Measurements from ENCODE around the gene KIRREL2.
"Not testable (repeated sequence)": the region's sequence is repeated elsewhere in the genome, so short reads cannot be mapped to it uniquely, and the experiment has no call there.

Gene KIRREL2

DNA sequence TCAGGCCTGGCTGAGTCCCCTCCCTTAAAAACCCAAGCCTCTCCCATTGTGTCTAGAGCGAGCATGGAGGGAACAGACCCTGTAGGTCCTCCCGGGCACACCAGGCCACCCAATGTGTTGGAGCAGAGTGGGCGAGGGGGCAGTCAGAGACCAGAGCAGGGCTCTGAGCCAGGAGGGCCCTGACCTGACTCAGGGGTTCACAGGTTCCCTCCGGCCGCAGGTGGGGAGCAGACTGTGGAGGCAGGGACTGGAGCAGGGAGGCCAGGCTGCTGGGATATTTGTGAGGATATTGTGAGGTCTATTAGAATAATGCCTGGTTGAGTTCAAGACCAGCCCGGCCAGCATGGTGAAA is 52.9 kb downstream of the KIRREL2 start:
- Mint-ChIP-seq H3K27ac (no peak overlapping the region), H3K4me1 (peaks cover 32% of the 10 kb centered on the region), H3K4me3 (no peak overlapping the region), H3K27me3 (no peaks in the 10 kb centered on the region), H3K36me3 (no peaks in the 10 kb centered on the region), H3K9me3 (no peaks in the 10 kb centered on the region)

DNA sequence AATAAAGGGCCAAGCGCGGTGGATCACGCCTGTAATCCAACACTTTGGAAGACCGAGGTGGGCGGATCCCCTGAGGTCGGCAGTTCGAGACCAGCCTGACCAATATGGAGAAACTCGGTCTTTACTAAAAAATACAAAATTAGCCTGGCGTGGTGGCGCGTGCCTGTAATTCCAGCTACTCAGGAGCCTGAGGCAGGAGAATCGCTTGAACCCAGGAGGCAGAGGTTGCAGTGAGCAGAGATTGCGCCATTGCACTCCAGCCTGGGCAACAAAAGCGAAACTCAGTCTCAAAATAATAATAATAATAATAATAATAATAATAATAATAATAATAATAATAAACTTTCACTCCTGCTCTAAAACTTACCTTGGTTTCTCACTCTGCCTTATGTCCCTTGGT is 53.6 kb downstream of the KIRREL2 start:
- not testable (repeated sequence) for H3K36me3 Mint-ChIP-seq, H3K27me3 Mint-ChIP-seq, H3K4me3 Mint-ChIP-seq, H3K9me3 Mint-ChIP-seq, H3K27ac Mint-ChIP-seq
- peaks cover 26% of the 10 kb centered on the region for H3K4me1 Mint-ChIP-seq

DNA sequence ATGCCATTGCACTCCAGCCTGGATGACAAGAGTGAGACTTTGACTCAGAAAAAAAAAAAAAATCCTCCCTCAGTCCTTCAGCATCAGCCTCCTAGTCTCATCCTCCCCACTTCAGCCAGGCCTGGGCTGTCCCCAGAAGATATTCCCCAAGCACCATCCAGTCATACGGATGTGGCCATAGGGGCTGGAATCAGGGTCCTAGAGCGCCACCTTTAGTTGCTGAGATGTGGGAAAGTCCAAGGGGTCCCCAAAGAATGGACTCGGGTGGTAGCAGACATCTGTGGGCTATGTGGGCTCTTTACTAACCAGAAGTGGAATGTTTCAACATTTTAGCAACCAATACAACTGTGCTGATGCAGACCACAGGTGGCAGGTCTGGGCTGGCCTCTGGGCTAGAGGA is 54.5 kb downstream of the KIRREL2 start:
- peaks cover 26% of the 10 kb centered on the region for H3K4me1 Mint-ChIP-seq
- H3K27ac Mint-ChIP-seq, result peak overlapping the region; percentile 70
- no peaks in the 10 kb centered on the region for H3K27me3 Mint-ChIP-seq

DNA sequence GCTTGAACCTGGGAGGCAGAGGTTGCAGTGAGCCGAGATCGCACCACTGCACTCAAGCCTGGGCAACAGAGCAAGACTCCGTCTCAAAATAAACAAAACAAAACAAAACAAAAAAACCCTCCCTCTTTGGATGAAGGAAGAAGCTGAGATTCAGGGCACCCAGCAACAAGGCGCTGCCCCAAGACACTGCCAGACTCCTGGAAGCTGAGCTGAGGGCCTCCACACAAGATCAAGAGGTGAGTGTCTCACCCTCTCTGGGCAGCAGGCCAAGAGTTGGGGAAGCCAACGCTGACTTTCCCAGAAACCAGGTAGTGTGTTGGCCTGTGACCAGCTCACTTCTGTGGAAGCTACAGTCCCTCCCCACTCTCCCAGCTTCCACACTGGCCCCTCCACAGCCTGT is 55.1 kb downstream of the KIRREL2 start:
- Mint-ChIP-seq H3K9me3 (no peaks in the 10 kb centered on the region), H3K27me3 (no peaks in the 10 kb centered on the region), H3K4me3 (no peak overlapping the region), H3K27ac (no peak overlapping the region), H3K36me3 (no peaks in the 10 kb centered on the region), H3K4me1 (peaks cover 25% of the 10 kb centered on the region)

More for the DNA sequence above, 54.5 kb downstream of the KIRREL2 start:
- no peaks in the 10 kb centered on the region for H3K36me3 Mint-ChIP-seq
- no peak overlapping the region for H3K4me3 Mint-ChIP-seq
- H3K9me3 Mint-ChIP-seq, result no peaks in the 10 kb centered on the region

DNA sequence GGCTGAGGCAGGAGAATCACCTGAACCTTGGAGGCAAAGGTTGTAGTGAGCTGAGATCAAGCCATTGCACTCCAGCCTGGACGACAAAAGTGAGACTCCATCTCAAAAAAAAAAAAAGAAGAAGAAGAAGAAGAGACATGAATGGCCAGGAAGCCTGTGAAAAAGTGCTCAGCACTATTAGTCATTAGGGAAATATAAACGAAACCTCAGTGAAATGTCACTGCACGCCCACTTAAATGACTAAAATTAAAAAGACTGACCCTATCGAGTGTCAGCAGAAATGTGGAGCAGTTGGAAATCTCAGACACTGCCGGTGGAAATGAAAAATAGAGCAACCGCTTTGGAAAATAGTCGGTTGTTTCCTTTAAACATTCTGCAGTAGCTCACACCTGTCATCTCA is 56.9 kb downstream of the KIRREL2 start:
- no peaks in the 10 kb centered on the region for H3K9me3 Mint-ChIP-seq
- no peaks in the 10 kb centered on the region for H3K36me3 Mint-ChIP-seq
- no peak overlapping the region for H3K27ac Mint-ChIP-seq
- H3K4me1 Mint-ChIP-seq, result peaks cover 21% of the 10 kb centered on the region
- no peak overlapping the region for H3K4me3 Mint-ChIP-seq
- no peaks in the 10 kb centered on the region for H3K27me3 Mint-ChIP-seq

DNA sequence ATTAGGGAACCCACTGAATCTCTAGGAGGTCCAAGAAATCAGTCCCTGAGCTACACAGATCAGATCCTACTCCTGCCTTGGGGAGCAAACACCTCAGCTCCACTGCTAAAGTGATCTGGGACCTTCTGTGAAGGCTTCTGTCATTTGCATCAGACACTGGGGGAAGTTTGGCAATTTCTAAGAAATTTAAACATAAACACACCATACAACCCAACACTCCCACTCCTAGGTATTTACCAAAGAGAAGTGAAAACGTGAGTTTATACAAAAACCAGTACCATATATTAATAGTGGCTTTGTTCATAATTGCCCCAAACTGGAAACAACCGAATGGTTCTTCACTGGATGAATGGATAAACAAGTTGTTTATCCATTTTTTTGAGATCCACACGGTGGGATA is 58.7 kb downstream of the KIRREL2 start:
- H3K4me3 Mint-ChIP-seq, result no peak overlapping the region
- no peak overlapping the region for H3K27ac Mint-ChIP-seq
- H3K9me3 Mint-ChIP-seq, result no peaks in the 10 kb centered on the region

More for the DNA sequence above, 58.7 kb downstream of the KIRREL2 start:
- no peaks in the 10 kb centered on the region for H3K27me3 Mint-ChIP-seq
- no peaks in the 10 kb centered on the region for H3K36me3 Mint-ChIP-seq
- H3K4me1 Mint-ChIP-seq, result peaks cover 11% of the 10 kb centered on the region
